ENCODE results near the gene COX7A1. TPM values are rescaled to one million over a fixed set of nuclear protein-coding genes. Genes with fewer than 3 reads are reported as not detected.
"Not testable (repeated sequence)": the region's sequence is repeated elsewhere in the genome, so short reads cannot be mapped to it uniquely, and the experiment has no call there.

Gene COX7A1
- total and polyA plus RNA-seq, 2 experiments from 2014 or later: 8.4 to 93.2 TPM

DNA sequence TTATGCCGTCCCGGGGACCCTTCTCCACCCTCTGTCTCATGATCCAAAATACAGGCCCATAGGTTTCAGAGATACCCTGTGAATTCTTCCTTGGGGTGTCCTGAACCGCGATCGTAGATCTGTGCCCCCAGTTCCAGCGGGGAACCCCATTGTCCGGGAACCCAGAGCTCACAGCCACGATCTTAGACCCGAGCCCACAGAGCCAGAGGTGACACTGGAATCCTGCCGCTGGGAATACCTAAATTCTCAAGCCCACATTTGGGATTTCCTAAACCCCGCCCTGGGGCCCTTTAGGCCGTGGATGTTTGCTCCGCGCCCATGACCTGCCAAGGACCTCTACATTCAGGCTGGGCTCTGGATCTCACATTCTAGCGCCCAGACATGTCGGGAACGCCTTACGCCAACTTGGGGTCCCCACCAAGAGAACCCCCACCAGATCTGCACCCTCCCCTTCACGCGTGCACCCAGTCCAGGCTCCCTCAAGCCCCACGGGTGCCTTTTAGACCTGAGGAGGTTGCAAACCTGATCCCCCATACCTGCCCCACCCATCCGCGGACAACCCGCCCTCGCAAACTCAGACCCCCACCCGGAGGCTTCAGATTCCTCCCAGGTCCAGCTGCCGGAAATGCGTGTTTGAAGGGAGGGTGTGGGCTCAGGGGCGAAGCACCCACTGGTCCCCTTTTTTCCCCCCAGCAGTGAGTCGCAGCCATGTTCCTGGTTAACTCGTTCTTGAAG, 11.8 kb downstream of the COX7A1 start:
- peak overlapping the region; percentile 97 for H3K9ac ChIP-seq
- no peak for TF ChIP-seq EZH2 (IDR thresholded peaks at IDR 0.05; ENCODE audit: insufficient read depth, poor library complexity, severe bottlenecking)
- no peak for TF ChIP-seq EZH2phosphoT487 (IDR thresholded peaks at IDR 0.05; ENCODE audit: insufficient read depth, low read depth)
- H3K4me3 ChIP-seq: peak overlapping the region; percentile 97
- peaks cover 22% of the 10 kb centered on the region for H3K36me3 ChIP-seq (ENCODE audit: low read depth)
- peak overlapping the region; percentile 93 for H3K27ac ChIP-seq
- 0 out of 2 replicates have a peak, but pooled peaks cover 3% of the 10 kb centered on the region for H3F3A ChIP-seq (ENCODE audit: insufficient read depth)
- WGBS, 2 experiments (ENCODE audit: low coverage in 1 of 2, low lambda C conversion rate in 2 of 2, missing lambda C conversion rate in 2 of 2): 2% methylated on average over 17 to 31 of the region's 31 CpGs
- in situ Hi-C loops (cut with MboI): no loop called here
- H3K4me2 ChIP-seq (ENCODE audit: unreplicated experiment): peak overlapping the region; percentile 86
- peaks cover 22% of the 10 kb centered on the region for H3K4me1 ChIP-seq (ENCODE audit: insufficient read depth)
- no peaks in the 10 kb centered on the region for H3K9me3 ChIP-seq (ENCODE audit: low read depth)
- DNase-seq: peak; percentile 70
- H2AFZ ChIP-seq: peak overlapping the region; percentile 57
- no peaks in the 10 kb centered on the region for H3K27me3 ChIP-seq (replicated peaks; ENCODE audit: insufficient read depth)
- peaks cover 47% of the 10 kb centered on the region for H3K79me2 ChIP-seq (ENCODE audit: insufficient read depth)
- no peaks in the 10 kb centered on the region for H3K9me2 ChIP-seq (ENCODE audit: insufficient read depth)
- H4K20me1 ChIP-seq (ENCODE audit: insufficient read depth): peaks cover 7% of the 10 kb centered on the region; the same call in 1 of the 2 replicates

DNA sequence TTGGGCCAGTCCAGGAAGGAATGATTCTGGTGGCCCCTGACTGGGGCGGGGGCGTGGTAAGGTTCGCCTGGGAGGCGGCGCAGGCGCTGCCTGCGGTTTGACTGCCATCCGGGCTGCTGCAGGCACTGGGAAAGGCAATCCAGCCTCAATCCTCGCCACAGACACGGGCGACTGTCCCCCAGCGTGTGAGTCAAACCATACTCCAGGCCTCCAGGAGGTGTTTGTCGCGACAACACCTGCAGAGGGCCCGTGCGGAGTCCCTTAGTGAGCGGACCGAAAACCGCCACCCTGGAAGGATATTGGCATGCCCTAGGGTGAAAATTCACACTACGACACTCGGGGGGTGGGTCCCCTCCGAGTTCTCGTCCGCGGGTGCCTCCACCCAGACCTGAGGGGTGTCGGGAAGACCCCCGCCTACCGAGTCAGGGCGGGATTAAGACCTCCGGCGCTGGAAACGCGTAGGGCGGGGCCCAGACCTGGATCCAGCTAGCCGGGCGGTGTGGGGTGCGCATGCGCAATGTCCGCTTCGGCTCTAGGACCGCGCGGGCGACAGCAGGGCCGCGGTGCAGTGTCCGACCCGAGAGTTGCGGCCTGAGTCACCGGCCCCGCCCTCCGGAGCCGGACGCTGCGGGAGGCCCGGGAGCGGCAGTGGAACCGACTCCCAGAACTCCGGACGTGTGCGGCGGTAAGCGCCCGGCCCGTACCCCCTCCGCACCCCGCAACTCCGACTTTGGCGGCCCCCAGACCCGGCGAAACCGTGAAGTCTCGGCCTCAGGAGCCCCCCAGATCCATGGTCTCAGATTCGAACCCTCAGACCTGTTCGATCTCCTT, 12.6 kb downstream of the COX7A1 start, which contains the start of gene CAPNS1:
CAPNS1 (plus strand) TSS at position 594 of the 831 bp plus-strand sequence. CDS start 946 bp downstream, outside the sequence.
- Histone ChIP-seq H3K9ac (peak within 1 kb of the TSS; percentile 97), H3K4me3 (peak within 1 kb of the TSS; percentile 97), H4K20me1 (ENCODE audit: insufficient read depth) (peaks cover 7% of the 10 kb centered on the region; the same call in 1 of the 2 replicates), H3K9me2 (ENCODE audit: insufficient read depth) (no peaks in the 10 kb centered on the region), H3K27ac (peak within 1 kb of the TSS; percentile 93), H3K9me3 (ENCODE audit: low read depth) (no peaks in the 10 kb centered on the region), H3F3A (ENCODE audit: insufficient read depth) (no peaks in the 10 kb centered on the region), H3K4me2 (ENCODE audit: unreplicated experiment) (peak within 1 kb of the TSS; percentile 90), H2AFZ (peak within 1 kb of the TSS; percentile 95), H3K27me3 (replicated peaks; ENCODE audit: insufficient read depth) (no peaks in the 10 kb centered on the region), H3K4me1 (ENCODE audit: insufficient read depth) (peaks cover 22% of the 10 kb centered on the region), H3K79me2 (ENCODE audit: insufficient read depth) (peaks cover 39% of the 10 kb centered on the region), H3K36me3 (ENCODE audit: low read depth) (peaks cover 16% of the 10 kb centered on the region)
- TF ChIP-seq EZH2 (IDR thresholded peaks at IDR 0.05; ENCODE audit: insufficient read depth, poor library complexity, severe bottlenecking): no peak
- TF ChIP-seq EZH2phosphoT487 (IDR thresholded peaks at IDR 0.05; ENCODE audit: insufficient read depth, low read depth): no peak
- in situ Hi-C loops (cut with MboI): no loop called here
- DNase-seq: peak; percentile 99
- WGBS, 2 experiments (ENCODE audit: low coverage in 1 of 2, low lambda C conversion rate in 2 of 2, missing lambda C conversion rate in 2 of 2): 1% methylated on average over 42 to 74 of the region's 75 CpGs

DNA sequence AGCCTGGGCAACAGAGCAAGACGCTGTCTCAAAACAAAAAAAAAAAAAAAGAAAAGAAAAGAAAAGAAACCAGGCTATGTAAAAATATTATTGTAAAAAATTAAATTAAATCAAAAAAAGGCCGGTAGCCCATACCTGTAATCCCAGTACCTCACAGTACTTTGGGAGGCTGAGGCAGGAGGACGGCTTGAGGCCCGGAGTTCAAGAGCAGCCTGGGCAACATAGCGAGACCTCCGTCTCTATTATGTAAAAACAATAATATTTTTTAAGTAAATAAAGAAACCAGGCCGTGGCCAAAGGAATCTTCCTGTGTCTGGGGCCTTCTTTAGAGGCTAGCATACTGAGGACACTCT, 13.2 kb downstream of the COX7A1 start:
- peak overlapping the region; percentile 93 for H3K27ac ChIP-seq
- no peaks in the 10 kb centered on the region for H3K9me3 ChIP-seq (ENCODE audit: low read depth)
- no peak for DNase-seq
- H3K4me1 ChIP-seq (ENCODE audit: insufficient read depth): peaks cover 22% of the 10 kb centered on the region
- H3K79me2 ChIP-seq (ENCODE audit: insufficient read depth): peaks cover 33% of the 10 kb centered on the region
- H3F3A ChIP-seq (ENCODE audit: insufficient read depth): no peaks in the 10 kb centered on the region
- H3K4me2 ChIP-seq (ENCODE audit: unreplicated experiment): peak overlapping the region; percentile 90
- peak overlapping the region; percentile 97 for H3K9ac ChIP-seq
- H3K27me3 ChIP-seq (replicated peaks; ENCODE audit: insufficient read depth): no peaks in the 10 kb centered on the region
- 53 to 62% methylated on average over 7 of the region's 7 CpGs for WGBS, 2 experiments (ENCODE audit: low coverage in 1 of 2, low lambda C conversion rate in 2 of 2, missing lambda C conversion rate in 2 of 2)
- H3K36me3 ChIP-seq (ENCODE audit: low read depth): peaks cover 13% of the 10 kb centered on the region
- peaks cover 7% of the 10 kb centered on the region; the same call in 1 of the 2 replicates for H4K20me1 ChIP-seq (ENCODE audit: insufficient read depth)
- in situ Hi-C loops (cut with MboI): no loop called here
- H3K9me2 ChIP-seq (ENCODE audit: insufficient read depth): no peaks in the 10 kb centered on the region
- H3K4me3 ChIP-seq: peak overlapping the region; percentile 97
- H2AFZ ChIP-seq: peak overlapping the region; percentile 95
- TF ChIP-seq EZH2 (IDR thresholded peaks at IDR 0.05; ENCODE audit: insufficient read depth, poor library complexity, severe bottlenecking) (no peak), EZH2phosphoT487 (IDR thresholded peaks at IDR 0.05; ENCODE audit: insufficient read depth, low read depth) (no peak)

DNA sequence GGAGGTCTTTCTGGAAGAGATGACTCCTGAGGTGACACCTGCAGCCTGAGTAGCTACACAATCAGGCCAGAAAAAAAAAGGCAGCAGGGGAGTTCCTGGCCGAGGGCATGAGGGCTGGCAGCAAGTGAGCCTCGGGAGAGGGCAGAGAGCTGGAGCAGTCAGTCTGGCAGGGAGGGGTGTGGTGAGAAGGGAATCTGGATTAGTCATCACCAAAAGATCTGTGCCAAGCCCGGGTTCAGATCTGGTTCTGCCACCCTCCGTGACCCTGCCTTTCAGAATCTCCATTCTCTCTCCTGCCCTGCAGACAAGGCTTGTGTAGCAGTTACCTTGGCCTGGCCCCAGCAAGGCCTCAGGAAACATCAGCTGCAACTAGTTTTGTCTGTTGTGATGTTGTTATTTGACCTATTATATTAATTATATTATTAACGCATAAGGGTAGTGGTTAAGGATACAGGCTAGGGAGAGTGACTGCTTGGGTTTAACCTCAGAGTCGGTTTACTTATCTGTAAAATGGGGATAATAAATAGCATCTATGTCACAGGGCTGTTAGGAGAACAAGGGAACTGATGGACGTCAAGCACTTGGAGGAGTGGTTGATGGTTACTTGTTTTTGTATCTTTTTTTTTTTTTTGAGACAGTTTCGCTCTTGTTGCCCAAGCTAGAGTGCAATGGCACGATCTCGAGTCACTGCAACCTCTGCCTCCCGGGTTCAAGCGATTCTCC, 15.1 kb downstream of the COX7A1 start:
- Histone ChIP-seq H3K4me3 (0 out of 2 replicates have a peak overlapping the region, but pooled peaks have one; percentile 9), H3K9ac (peak overlapping the region; percentile 66), H4K20me1 (ENCODE audit: insufficient read depth) (peaks cover 7% of the 10 kb centered on the region; the same call in 1 of the 2 replicates), H3K4me2 (ENCODE audit: unreplicated experiment) (peak overlapping the region; percentile 47), H3K27ac (peak overlapping the region; percentile 66), H3F3A (ENCODE audit: insufficient read depth) (no peaks in the 10 kb centered on the region), H3K9me3 (ENCODE audit: low read depth) (no peaks in the 10 kb centered on the region), H2AFZ (peak overlapping the region; percentile 66), H3K79me2 (ENCODE audit: insufficient read depth) (peaks cover 20% of the 10 kb centered on the region), H3K36me3 (ENCODE audit: low read depth) (no peaks in the 10 kb centered on the region), H3K27me3 (replicated peaks; ENCODE audit: insufficient read depth) (no peaks in the 10 kb centered on the region), H3K4me1 (ENCODE audit: insufficient read depth) (peaks cover 25% of the 10 kb centered on the region), H3K9me2 (ENCODE audit: insufficient read depth) (no peaks in the 10 kb centered on the region)
- WGBS, 2 experiments (ENCODE audit: low coverage in 1 of 2, low lambda C conversion rate in 2 of 2, missing lambda C conversion rate in 2 of 2): 53 to 55% methylated on average over 11 to 12 of the region's 12 CpGs
- in situ Hi-C loops (cut with MboI): no loop called here
- DNase-seq: peak; percentile 89
- no peak for TF ChIP-seq EZH2 (IDR thresholded peaks at IDR 0.05; ENCODE audit: insufficient read depth, poor library complexity, severe bottlenecking)
- TF ChIP-seq EZH2phosphoT487 (IDR thresholded peaks at IDR 0.05; ENCODE audit: insufficient read depth, low read depth): no peak

DNA sequence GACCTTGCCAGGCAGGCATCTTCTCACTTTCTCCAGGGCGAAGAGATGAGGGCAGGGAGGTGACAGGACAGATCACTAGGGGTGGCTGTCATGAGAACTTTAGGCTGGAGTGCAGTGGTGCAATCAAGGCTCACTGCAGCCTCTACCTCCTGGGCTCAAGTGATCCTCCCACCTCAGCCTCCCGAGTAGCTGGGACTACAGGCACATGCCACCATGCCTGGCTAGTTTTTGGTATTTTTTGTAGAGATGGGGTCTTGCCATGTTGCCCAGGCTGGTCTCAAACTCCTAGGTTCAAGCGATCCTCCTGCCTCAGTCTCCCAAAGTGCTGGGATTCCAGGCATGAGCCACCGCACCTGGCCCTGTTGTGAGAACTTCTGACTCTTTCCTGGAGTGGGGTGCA, 17.4 kb downstream of the COX7A1 start:
- H3K4me2 ChIP-seq (ENCODE audit: unreplicated experiment); DNase-seq; H3K36me3 ChIP-seq (ENCODE audit: low read depth); H3K9me2 ChIP-seq (ENCODE audit: insufficient read depth); in situ Hi-C loops (cut with MboI); H3K27me3 ChIP-seq (replicated peaks; ENCODE audit: insufficient read depth); H3K4me3 ChIP-seq; H2AFZ ChIP-seq; H3K9me3 ChIP-seq (ENCODE audit: low read depth); H3K9ac ChIP-seq; H3F3A ChIP-seq (ENCODE audit: insufficient read depth); H3K79me2 ChIP-seq (ENCODE audit: insufficient read depth); H3K27ac ChIP-seq; H4K20me1 ChIP-seq (ENCODE audit: insufficient read depth): not testable (repeated sequence)
- H3K4me1 ChIP-seq (ENCODE audit: insufficient read depth): peaks cover 17% of the 10 kb centered on the region
- 80 to 82% methylated on average over 4 of the region's 4 CpGs for WGBS, 2 experiments (ENCODE audit: low coverage in 1 of 2, low lambda C conversion rate in 2 of 2, missing lambda C conversion rate in 2 of 2)

DNA sequence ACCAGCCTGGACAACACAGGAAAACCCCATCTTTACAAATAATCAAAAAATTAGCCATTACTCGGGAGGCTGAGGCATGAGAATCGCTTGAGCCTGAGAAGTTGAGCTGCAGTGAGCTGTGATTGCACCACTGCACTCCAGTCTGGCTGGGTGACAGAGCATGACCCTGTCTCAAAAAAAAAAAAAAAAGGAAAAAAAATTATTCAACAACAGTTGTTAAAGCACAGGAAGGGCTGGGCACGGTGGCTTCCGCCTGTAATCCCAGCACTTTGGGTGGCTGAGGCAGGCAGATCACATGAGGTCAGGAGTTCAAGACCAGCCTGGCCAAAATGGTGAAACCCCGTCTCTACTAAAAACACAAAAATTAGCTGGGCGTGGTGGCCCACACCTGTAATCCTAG, 21.0 kb downstream of the COX7A1 start:
- H3K79me2 ChIP-seq (ENCODE audit: insufficient read depth); H3K4me2 ChIP-seq (ENCODE audit: unreplicated experiment); in situ Hi-C loops (cut with MboI); H3K36me3 ChIP-seq (ENCODE audit: low read depth); H3K9me2 ChIP-seq (ENCODE audit: insufficient read depth); H3K27ac ChIP-seq; H3K27me3 ChIP-seq (replicated peaks; ENCODE audit: insufficient read depth); H2AFZ ChIP-seq; H3K4me3 ChIP-seq; DNase-seq; H4K20me1 ChIP-seq (ENCODE audit: insufficient read depth); H3K9ac ChIP-seq; H3K9me3 ChIP-seq (ENCODE audit: low read depth): not testable (repeated sequence)
- H3F3A ChIP-seq (ENCODE audit: insufficient read depth): peaks cover 32% of the 10 kb centered on the region
- 86 to 89% methylated on average over 6 of the region's 6 CpGs for WGBS, 2 experiments (ENCODE audit: low coverage in 1 of 2, low lambda C conversion rate in 2 of 2, missing lambda C conversion rate in 2 of 2)
- H3K4me1 ChIP-seq (ENCODE audit: insufficient read depth): peaks cover 16% of the 10 kb centered on the region
